GM06990 (cell line): Measurements from ENCODE around the gene TXNRD3.

ENCODE experiments used
- DNase-seq: peaks from one replicate; pipeline ENCODE4 v3.0.0-alpha.2; 2011; ENCODE audit not compliant: insufficient read length; ENCODE audit errors: extremely low read depth
- H3K27me3 ChIP-seq: replicated peaks from 2 replicates; pipeline ENCODE4 v1.6.0; 2011; ENCODE audit warnings: low read length; ENCODE audit not compliant: control insufficient read depth, insufficient read depth
- H3K36me3 ChIP-seq: 2 replicates; pipeline ENCODE4 v1.5.1; 2011; ENCODE audit warnings: low read length; ENCODE audit not compliant: control insufficient read depth, insufficient read depth
- H3K4me3 ChIP-seq: replicated peaks from 2 replicates; pipeline ENCODE4 v1.5.1; 2011; ENCODE audit warnings: low read depth, mild to moderate bottlenecking, control low read depth, low read length
- CTCF ChIP-seq: IDR thresholded peaks from 2 replicates; pipeline ENCODE4 v1.5.1; 2011; ENCODE audit warnings: low read length, control low read depth, mild to moderate bottlenecking, inconsistent platforms; ENCODE audit not compliant: insufficient read depth, poor library complexity, severe bottlenecking

TXNRD3 gene

GRCh38 chr3:126568776-126569342 lies 86.1 kb downstream of the TXNRD3 start:
- peaks cover 1% of the 10 kb centered on the region for H3K27me3 ChIP-seq
- no peak for TF ChIP-seq CTCF
- no peaks in the 10 kb centered on the region for H3K36me3 ChIP-seq
- no peak overlapping the region for H3K4me3 ChIP-seq
- DNase-seq, result no peak

- H3K4me3 ChIP-seq, result no peak overlapping the region
- DNase-seq, result no peak
- TF ChIP-seq CTCF, result no peak
Measured at GRCh38 chr3:126567696-126568438, 87.1 kb downstream of the TXNRD3 start.

GRCh38 chr3:126562737-126563276 lies 92.1 kb downstream of the TXNRD3 start:
- TF ChIP-seq CTCF, result no peak
- Histone ChIP-seq H3K4me3 (no peak overlapping the region), H3K36me3 (no peaks in the 10 kb centered on the region), H3K27me3 (peaks cover 1% of the 10 kb centered on the region)
- DNase-seq, result no peak

More at GRCh38 chr3:126567696-126568438, 87.1 kb downstream of the TXNRD3 start:
- H3K27me3 ChIP-seq, result peaks cover 1% of the 10 kb centered on the region
- no peaks in the 10 kb centered on the region for H3K36me3 ChIP-seq

GRCh38 chr3:126558336-126559071 lies 96.4 kb downstream of the TXNRD3 start, which contains the start of gene C3orf22:
Gene C3orf22, minus strand, starts transcription at chr3:126558932. Its CDS starts 5,542 bp downstream, at chr3:126553390.
- DNase-seq, result no peak
- H3K36me3 ChIP-seq, result no peaks in the 10 kb centered on the region
- TF ChIP-seq CTCF, result no peak
- H3K27me3 ChIP-seq, result peaks cover 1% of the 10 kb centered on the region
- no peak within 1 kb of the TSS for H3K4me3 ChIP-seq

- DNase-seq, result no peak
- no peak for TF ChIP-seq CTCF
- H3K27me3 ChIP-seq, result peaks cover 1% of the 10 kb centered on the region
- no peaks in the 10 kb centered on the region for H3K36me3 ChIP-seq
- no peak overlapping the region for H3K4me3 ChIP-seq
Measured at GRCh38 chr3:126557761-126558160, 97.2 kb downstream of the TXNRD3 start.
